Activated naive CD4-positive, alpha-beta T cell treated with Interleukin-2 at 50 U/mL for 16 hours (primary cell): ENCODE data around the gene PRKCSH.
A peak's percentile ranks its signal among the peaks of the same experiment; 100 is the strongest.
"Not testable (repeated sequence)": the region's sequence is repeated elsewhere in the genome, so short reads cannot be mapped to it uniquely, and the experiment has no call there.

ENCODE experiments used
- DNase-seq: peaks from one replicate; pipeline ENCODE4 v3.0.0-alpha.2; 2020

Gene PRKCSH

GRCh38 chr19:11420429-11421370 is 14.7 kb upstream of the PRKCSH start:
- DNase-seq, result no peak

- peak; percentile 46 for DNase-seq
These were observed 13.9 kb upstream of the PRKCSH start for GRCh38 chr19:11421371-11422098.

- peak; percentile 59 for DNase-seq
These were observed 13.0 kb upstream of the PRKCSH start for GRCh38 chr19:11422163-11423065.

- no peak for DNase-seq
These were observed 12.2 kb upstream of the PRKCSH start for GRCh38 chr19:11423164-11423790.

- no peak for DNase-seq
These were observed 11.6 kb upstream of the PRKCSH start for GRCh38 chr19:11423791-11424181.

- DNase-seq, result no peak
These were observed 9.5 kb upstream of the PRKCSH start for GRCh38 chr19:11425719-11426457.

GRCh38 chr19:11426656-11427055 is 8.8 kb upstream of the PRKCSH start:
- DNase-seq, result no peak

- DNase-seq, result not testable (repeated sequence)
These were observed 1.9 kb upstream of the PRKCSH start for GRCh38 chr19:11433526-11433925.

GRCh38 chr19:11434703-11435056 is 755 bp upstream of the PRKCSH start:
- no peak for DNase-seq

GRCh38 chr19:11435833-11436313 is 438 bp downstream of the PRKCSH start:
- DNase-seq, result peak; percentile 15

GRCh38 chr19:11437955-11438354 is 2.5 kb downstream of the PRKCSH start:
- DNase-seq, result no peak

GRCh38 chr19:11444059-11444458 is 8.6 kb downstream of the PRKCSH start:
- no peak for DNase-seq

GRCh38 chr19:11445141-11445540 is 9.7 kb downstream of the PRKCSH start:
- no peak for DNase-seq

- no peak for DNase-seq
These were observed 10.8 kb downstream of the PRKCSH start for GRCh38 chr19:11446271-11446651.

GRCh38 chr19:11446652-11447301 is 11.3 kb downstream of the PRKCSH start:
- peak; percentile 41 for DNase-seq

- DNase-seq, result no peak
These were observed 12.2 kb downstream of the PRKCSH start for GRCh38 chr19:11447347-11448262.

- DNase-seq, result no peak
These were observed 13.0 kb downstream of the PRKCSH start for GRCh38 chr19:11448410-11448809.

- no peak for DNase-seq
These were observed 13.6 kb downstream of the PRKCSH start for GRCh38 chr19:11448923-11449554.

GRCh38 chr19:11450570-11451326 is 15.3 kb downstream of the PRKCSH start:
- DNase-seq, result no peak
